ENCODE results near the gene NEK11. TPM values are rescaled to one million over a fixed set of nuclear protein-coding genes. Genes with fewer than 3 reads are reported as not detected.
"Not testable (repeated sequence)": the region's sequence is repeated elsewhere in the genome, so short reads cannot be mapped to it uniquely, and the experiment has no call there.

Gene NEK11
- total RNA-seq, 2 donors from 2014 or later: 5.5 to 5.8 TPM

GRCh38 chr3:131326307-131326706 lies 299.6 kb downstream of the NEK11 start:
- intact Hi-C loops (cut with DNase I): no loop called here

GRCh38 chr3:131328721-131329120 lies 302.0 kb downstream of the NEK11 start:
- no peak overlapping the region for H3K27ac ChIP-seq
- H3K36me3 ChIP-seq: no peaks in the 10 kb centered on the region
- H3K9me3 ChIP-seq: no peaks in the 10 kb centered on the region
- no peak for DNase-seq
- intact Hi-C loops (cut with DNase I): no loop called here
- H3K4me3 ChIP-seq: no peak overlapping the region
- no peak for TF ChIP-seq CTCF (IDR thresholded peaks at IDR 0.05)
- no peaks in the 10 kb centered on the region for H3K27me3 ChIP-seq
- no peak overlapping the region for H3K9ac ChIP-seq (ENCODE audit: low read depth in 2 of 2, low read length in 2 of 2)
- no peaks in the 10 kb centered on the region for H3K4me1 ChIP-seq

More at GRCh38 chr3:131326307-131326706, 299.6 kb downstream of the NEK11 start:
- no peak overlapping the region for H3K9ac ChIP-seq (ENCODE audit: low read depth in 2 of 2, low read length in 2 of 2)
- H3K36me3 ChIP-seq: no peaks in the 10 kb centered on the region
- no peaks in the 10 kb centered on the region for H3K9me3 ChIP-seq
- TF ChIP-seq CTCF (IDR thresholded peaks at IDR 0.05): no peak
- H3K27ac ChIP-seq: no peak overlapping the region
- H3K4me3 ChIP-seq: no peak overlapping the region
- no peak for DNase-seq
- H3K27me3 ChIP-seq: no peaks in the 10 kb centered on the region
- no peaks in the 10 kb centered on the region for H3K4me1 ChIP-seq

GRCh38 chr3:131329774-131330173 lies 303.1 kb downstream of the NEK11 start:
- intact Hi-C loops (cut with DNase I): no loop called here
- Histone ChIP-seq H3K36me3 (no peaks in the 10 kb centered on the region), H3K27me3 (no peaks in the 10 kb centered on the region), H3K9me3 (no peaks in the 10 kb centered on the region), H3K4me3 (no peak overlapping the region), H3K27ac (no peak overlapping the region), H3K9ac (ENCODE audit: low read depth in 2 of 2, low read length in 2 of 2) (no peak overlapping the region), H3K4me1 (no peaks in the 10 kb centered on the region)
- no peak for DNase-seq
- TF ChIP-seq CTCF (IDR thresholded peaks at IDR 0.05): no peak

GRCh38 chr3:131331456-131332085 lies 304.9 kb downstream of the NEK11 start:
- H3K4me3 ChIP-seq; H3K9ac ChIP-seq (ENCODE audit: low read depth in 2 of 2, low read length in 2 of 2); intact Hi-C loops (cut with DNase I); DNase-seq; H3K36me3 ChIP-seq; H3K9me3 ChIP-seq; H3K4me1 ChIP-seq; H3K27ac ChIP-seq; H3K27me3 ChIP-seq: not testable (repeated sequence)

GRCh38 chr3:131338948-131339640 lies 312.4 kb downstream of the NEK11 start:
- Histone ChIP-seq H3K9me3 (no peaks in the 10 kb centered on the region), H3K9ac (ENCODE audit: low read depth in 2 of 2, low read length in 2 of 2) (no peak overlapping the region), H3K4me1 (no peaks in the 10 kb centered on the region), H3K36me3 (no peaks in the 10 kb centered on the region), H3K27ac (no peak overlapping the region), H3K4me3 (no peak overlapping the region), H3K27me3 (no peaks in the 10 kb centered on the region)
- intact Hi-C loops (cut with DNase I): no loop called here
- TF ChIP-seq CTCF (IDR thresholded peaks at IDR 0.05): no peak
- no peak for DNase-seq

- no peak overlapping the region for H3K27ac ChIP-seq
- H3K4me3 ChIP-seq: no peak overlapping the region
- no peaks in the 10 kb centered on the region for H3K27me3 ChIP-seq
- TF ChIP-seq CTCF (IDR thresholded peaks at IDR 0.05): no peak
- H3K4me1 ChIP-seq: no peaks in the 10 kb centered on the region
- DNase-seq: no peak
- no peak overlapping the region for H3K9ac ChIP-seq (ENCODE audit: low read depth in 2 of 2, low read length in 2 of 2)
- no peaks in the 10 kb centered on the region for H3K9me3 ChIP-seq
- intact Hi-C loops (cut with DNase I): no loop called here
- H3K36me3 ChIP-seq: no peaks in the 10 kb centered on the region
Measured at GRCh38 chr3:131341761-131342160, 315.1 kb downstream of the NEK11 start.

All from colonic mucosa (tissue), 4 donors.